Karpas-422 (cell line): ENCODE data around the gene TOE1. TPM values are rescaled to one million over a fixed set of nuclear protein-coding genes. Genes with fewer than 3 reads are reported as not detected.
"Not testable (repeated sequence)": the region's sequence is repeated elsewhere in the genome, so short reads cannot be mapped to it uniquely, and the experiment has no call there.

Experiments used
- DNase-seq: peaks from one replicate; pipeline ENCODE4 v3.0.0-alpha.2; 2015
- H2AFZ ChIP-seq: fragments of 200-600 bp; sonication (generic); 2 replicates; pipeline ENCODE4 v1.6.1; 2014; ENCODE audit warnings: antibody characterized with exemption, low read length, mixed read lengths
- H3K27ac ChIP-seq: fragments of 200-600 bp; sonication (generic); 2 replicates; pipeline ENCODE4 v1.5.1; 2014; ENCODE audit warnings: mild to moderate bottlenecking, low read length, moderate library complexity
- H3K27me3 ChIP-seq: fragments of 200-600 bp; sonication (generic); 2 replicates; pipeline ENCODE4 v1.6.1; 2014; ENCODE audit warnings: low read length, mixed read lengths
- H3K36me3 ChIP-seq: fragments of 200-600 bp; sonication (generic); 2 replicates; pipeline ENCODE4 v1.6.1; 2014; ENCODE audit warnings: low read length, mixed read lengths; ENCODE audit not compliant: insufficient read depth
- H3K4me1 ChIP-seq: fragments of 200-600 bp; sonication (generic); 2 replicates; pipeline ENCODE4 v1.6.1; 2014; ENCODE audit warnings: mild to moderate bottlenecking, low read length, mixed read lengths
- H3K4me2 ChIP-seq: fragments of 200-600 bp; sonication (generic); 2 replicates; pipeline ENCODE4 v1.6.1; 2014; ENCODE audit warnings: low read length, low read depth, mild to moderate bottlenecking; ENCODE audit not compliant: poor library complexity, severe bottlenecking
- H3K4me3 ChIP-seq: fragments of 200-600 bp; sonication (generic); 2 replicates; pipeline ENCODE4 v1.5.1; 2014; ENCODE audit warnings: mild to moderate bottlenecking, antibody characterized with exemption, low read length, mixed read lengths
- H3K79me2 ChIP-seq: fragments of 200-600 bp; sonication (generic); 2 replicates; pipeline ENCODE4 v1.6.1; 2014; ENCODE audit warnings: mild to moderate bottlenecking, low read length, mixed read lengths
- H3K9ac ChIP-seq: fragments of 200-600 bp; sonication (generic); 2 replicates; pipeline ENCODE4 v1.6.0; 2014; ENCODE audit warnings: low read length
- H3K9me2 ChIP-seq: fragments of 200-600 bp; sonication (generic), shearing (Covaris generic); replicated peaks from 2 replicates; pipeline ENCODE4 v1.6.0; 2014; ENCODE audit warnings: mild to moderate bottlenecking, low read length, moderate library complexity; ENCODE audit not compliant: insufficient read depth
- H3K9me3 ChIP-seq: fragments of 300-700, 200-600 bp; sonication (generic); 2 replicates; pipeline ENCODE4 v1.6.1; 2014; ENCODE audit warnings: low read length, mixed read lengths
- H4K20me1 ChIP-seq: fragments of 200-600 bp; sonication (generic); 2 replicates; pipeline ENCODE4 v1.6.1; 2014; ENCODE audit warnings: mild to moderate bottlenecking, antibody characterized with exemption, low read length, low read depth; ENCODE audit not compliant: insufficient read depth
- total RNA-seq: library from RNA; depleted of rRNA; stranded (reverse); fragments of >200 nt; shearing (Covaris generic); gene quantifications from 2 replicates; pipeline ENCODE4 v1.2.3, GENCODE V29; 2014; ENCODE audit warnings: low replicate concordance; rRNA removed

TOE1 gene
- total RNA-seq = 8.9 and 12.7 TPM in 2 replicates

- Histone ChIP-seq H4K20me1 (0 out of 2 replicates have a peak, but pooled peaks cover 3% of the 10 kb centered on the region), H3K4me2 (peak within 1 kb of the TSS; percentile 78), H3K4me1 (peaks cover 17% of the 10 kb centered on the region), H3K9me3 (no peaks in the 10 kb centered on the region), H3K27me3 (no peaks in the 10 kb centered on the region), H3K9ac (peak within 1 kb of the TSS; percentile 98), H3K36me3 (peaks cover 30% of the 10 kb centered on the region; the same call in 1 of the 2 replicates), H3K4me3 (peak within 1 kb of the TSS; percentile 90), H3K27ac (peak within 1 kb of the TSS; percentile 81), H3K79me2 (peaks cover 42% of the 10 kb centered on the region), H2AFZ (peak within 1 kb of the TSS; percentile 80; the same call in 1 of the 2 replicates), H3K9me2 (no peaks in the 10 kb centered on the region)
- DNase-seq = peak; percentile 98
Measured at GRCh38 chr1:45339789-45340558, at the start of gene TOE1, which contains the start of gene MUTYH. TOE1 (plus strand) TSS chr1:45340170; CDS start chr1:45340253, 83 bp downstream. MUTYH (minus strand) TSS chr1:45340440; CDS start chr1:45334505, 5,935 bp downstream.

- not testable (repeated sequence) for H3K27ac ChIP-seq, H3K9ac ChIP-seq, DNase-seq, H3K27me3 ChIP-seq, H2AFZ ChIP-seq, H3K9me3 ChIP-seq, H4K20me1 ChIP-seq, H3K4me1 ChIP-seq, H3K4me2 ChIP-seq, H3K4me3 ChIP-seq, H3K9me2 ChIP-seq, H3K79me2 ChIP-seq, H3K36me3 ChIP-seq
Measured at GRCh38 chr1:45291002-45291401, 49.0 kb upstream of the TOE1 start.

- Histone ChIP-seq H3K4me3 (no peak overlapping the region), H3K9ac (no peak overlapping the region), H3K27ac (no peak overlapping the region), H2AFZ (no peak overlapping the region), H3K27me3 (no peaks in the 10 kb centered on the region), H3K36me3 (no peaks in the 10 kb centered on the region), H3K9me2 (no peaks in the 10 kb centered on the region), H3K9me3 (no peaks in the 10 kb centered on the region), H3K79me2 (no peaks in the 10 kb centered on the region), H4K20me1 (no peaks in the 10 kb centered on the region), H3K4me1 (no peaks in the 10 kb centered on the region), H3K4me2 (no peak overlapping the region)
- DNase-seq = no peak
Measured at GRCh38 chr1:45291716-45292115, 48.3 kb upstream of the TOE1 start.

- Histone ChIP-seq H3K27ac (no peak overlapping the region), H3K9me2 (no peaks in the 10 kb centered on the region), H3K36me3 (no peaks in the 10 kb centered on the region), H4K20me1 (no peaks in the 10 kb centered on the region), H3K4me3 (no peak overlapping the region), H3K79me2 (no peaks in the 10 kb centered on the region), H2AFZ (no peak overlapping the region), H3K4me1 (peaks cover 8% of the 10 kb centered on the region), H3K27me3 (no peaks in the 10 kb centered on the region), H3K9me3 (no peaks in the 10 kb centered on the region), H3K9ac (no peak overlapping the region), H3K4me2 (no peak overlapping the region)
- no peak for DNase-seq
Measured at GRCh38 chr1:45297666-45298356, 42.2 kb upstream of the TOE1 start.

GRCh38 chr1:45299296-45299695 lies 40.7 kb upstream of the TOE1 start:
- no peak overlapping the region for H3K9ac ChIP-seq
- H3K4me3 ChIP-seq = no peak overlapping the region
- no peaks in the 10 kb centered on the region for H3K27me3 ChIP-seq
- DNase-seq = no peak
- peaks cover 13% of the 10 kb centered on the region for H3K4me1 ChIP-seq
- H3K9me3 ChIP-seq = no peaks in the 10 kb centered on the region
- no peaks in the 10 kb centered on the region for H3K79me2 ChIP-seq
- H3K4me2 ChIP-seq = no peak overlapping the region
- H3K36me3 ChIP-seq = no peaks in the 10 kb centered on the region
- H3K27ac ChIP-seq = no peak overlapping the region
- H2AFZ ChIP-seq = no peak overlapping the region
- no peaks in the 10 kb centered on the region for H4K20me1 ChIP-seq
- H3K9me2 ChIP-seq = no peaks in the 10 kb centered on the region

- no peak overlapping the region for H3K4me3 ChIP-seq
- H3K27me3 ChIP-seq = no peaks in the 10 kb centered on the region
- no peak overlapping the region for H3K27ac ChIP-seq
- H3K9me2 ChIP-seq = no peaks in the 10 kb centered on the region
- no peaks in the 10 kb centered on the region for H3K79me2 ChIP-seq
- H3K9me3 ChIP-seq = no peaks in the 10 kb centered on the region
- no peaks in the 10 kb centered on the region for H3K36me3 ChIP-seq
- no peak overlapping the region for H3K9ac ChIP-seq
- no peaks in the 10 kb centered on the region for H4K20me1 ChIP-seq
- H2AFZ ChIP-seq = no peak overlapping the region
- peak; percentile 89 for DNase-seq
- peaks cover 22% of the 10 kb centered on the region for H3K4me1 ChIP-seq
- no peak overlapping the region for H3K4me2 ChIP-seq
Measured at GRCh38 chr1:45299981-45300668, 39.8 kb upstream of the TOE1 start.

GRCh38 chr1:45300669-45300997 lies 39.3 kb upstream of the TOE1 start:
- H3K27ac ChIP-seq = no peak overlapping the region
- peaks cover 23% of the 10 kb centered on the region for H3K4me1 ChIP-seq
- no peaks in the 10 kb centered on the region for H3K79me2 ChIP-seq
- H4K20me1 ChIP-seq = no peaks in the 10 kb centered on the region
- no peaks in the 10 kb centered on the region for H3K9me2 ChIP-seq
- H3K36me3 ChIP-seq = no peaks in the 10 kb centered on the region
- no peak overlapping the region for H3K4me2 ChIP-seq
- no peak overlapping the region for H3K4me3 ChIP-seq
- no peak overlapping the region for H3K9ac ChIP-seq
- H2AFZ ChIP-seq = no peak overlapping the region
- H3K27me3 ChIP-seq = no peaks in the 10 kb centered on the region
- DNase-seq = no peak
- no peaks in the 10 kb centered on the region for H3K9me3 ChIP-seq
